Small intestine (tissue), 7 donors: Measurements from ENCODE around the gene KSR2. TPM values are rescaled to one million over a fixed set of nuclear protein-coding genes. Genes with fewer than 3 reads are reported as not detected.

Experiments
- DNase-seq, 2 donors: peaks; one replicate each; pipeline versions ENCODE4 v3.0.0 to v3.0.0-alpha.2; 2013
- FAIRE-seq: peaks from 2 replicates; lab custom pipeline; 2012; peaks lifted over from hg19 to GRCh38; lab: Jason Lieb, UNC
- H3K27ac ChIP-seq, 3 donors: one replicate each; pipeline ENCODE4 v1.5.1; 2013; ENCODE audit warnings: low read length in 2 of 3, mild to moderate bottlenecking in 2 of 3, control low read depth in 1 of 3, inconsistent platforms in 1 of 3, low read depth in 1 of 3, moderate library complexity in 1 of 3
- H3K27me3 ChIP-seq, 3 donors: one replicate each; pipeline ENCODE4 v1.6.1; 2013; ENCODE audit warnings: low read length in 3 of 3, inconsistent platforms in 1 of 3; ENCODE audit not compliant: control insufficient read depth in 3 of 3, insufficient read depth in 3 of 3
- H3K36me3 ChIP-seq, 3 donors: one replicate each; pipeline ENCODE4 v1.6.1; 2013; ENCODE audit warnings: low read length in 3 of 3, inconsistent platforms in 1 of 3, low read depth in 1 of 3, mild to moderate bottlenecking in 1 of 3, moderate library complexity in 1 of 3; ENCODE audit not compliant: control insufficient read depth in 3 of 3, insufficient read depth in 2 of 3
- H3K4me1 ChIP-seq, 3 donors: one replicate each; pipeline ENCODE4 v1.6.1; 2013; ENCODE audit warnings: low read length in 2 of 3, inconsistent platforms in 1 of 3, low read depth in 1 of 3, mild to moderate bottlenecking in 1 of 3, moderate library complexity in 1 of 3; ENCODE audit not compliant: control insufficient read depth in 3 of 3, insufficient read depth in 2 of 3
- H3K4me3 ChIP-seq, 3 donors: one replicate each; pipeline ENCODE4 v1.5.1; 2013; ENCODE audit warnings: low read length in 3 of 3, control low read depth in 1 of 3, inconsistent platforms in 1 of 3, low read depth in 1 of 3, mild to moderate bottlenecking in 1 of 3, moderate library complexity in 1 of 3
- H3K9me3 ChIP-seq, 2 donors: one replicate each; pipeline ENCODE4 v1.6.1; 2013; ENCODE audit warnings: low read depth in 1 of 2, low read length in 1 of 2; ENCODE audit not compliant: control insufficient read depth in 2 of 2, insufficient read depth in 1 of 2
- WGBS, 3 donors: extraction: QIAGEN DNeasy Blood & Tissue Kit; methylation state at CpG; one replicate each; pipeline ENCODE4 v1.1.7; 2013; 5-methylcytosine and 5-hydroxymethylcytosine counted together
- polyA plus RNA-seq, 4 donors: library from polyadenylated mRNA; stranded (reverse) in 3 of 4; unstranded in 1 of 4; fragments of 200-250 nt in 3 of 4; fragments of 120-200 nt in 1 of 4; gene quantifications; one replicate each; pipeline versions ENCODE4 v1.2.1 to v1.2.3, GENCODE V29; 2013
- donor health status: healthy with polysubstance abuse.
- donor health status: control.
- donor health status: control.
- donor health status: Bipolar disorder and iron deficiency.
- donor health status: healthy.

KSR2 gene
- polyA plus RNA-seq, 4 donors = 0.16 to 0.33 TPM; not detected in 2

DNA sequence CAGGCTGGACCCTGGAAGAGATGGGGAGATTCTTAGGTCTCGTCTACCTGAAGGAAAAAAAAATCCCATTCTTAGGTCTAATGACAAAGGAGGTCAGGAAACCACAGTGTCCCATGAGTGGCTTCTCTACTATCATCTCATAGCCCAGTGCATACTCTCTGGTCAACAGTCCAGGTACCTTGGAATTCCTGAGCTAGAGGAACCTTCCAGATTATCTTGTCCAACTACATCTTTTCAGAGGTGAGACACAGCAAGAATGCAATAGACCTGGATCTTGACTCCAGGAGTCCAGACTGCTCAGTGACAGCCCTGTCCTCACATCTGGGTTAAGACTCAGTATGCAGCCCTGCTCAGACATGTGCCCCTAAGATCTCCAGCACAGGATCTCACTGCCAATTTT, 429.9 kb downstream of the KSR2 start:
- H3K36me3 ChIP-seq = no peaks in the 10 kb centered on the region
- H3K4me1 ChIP-seq = no peaks in the 10 kb centered on the region
- FAIRE-seq = no peak
- H3K27ac ChIP-seq = no peak overlapping the region
- H3K4me3 ChIP-seq = no peak overlapping the region
- DNase-seq = no peak
- no peaks in the 10 kb centered on the region for H3K27me3 ChIP-seq
- 65 to 75% (median 74%) methylated on average over 1 of the region's 1 CpG for WGBS, 3 donors
- no peaks in the 10 kb centered on the region for H3K9me3 ChIP-seq

DNA sequence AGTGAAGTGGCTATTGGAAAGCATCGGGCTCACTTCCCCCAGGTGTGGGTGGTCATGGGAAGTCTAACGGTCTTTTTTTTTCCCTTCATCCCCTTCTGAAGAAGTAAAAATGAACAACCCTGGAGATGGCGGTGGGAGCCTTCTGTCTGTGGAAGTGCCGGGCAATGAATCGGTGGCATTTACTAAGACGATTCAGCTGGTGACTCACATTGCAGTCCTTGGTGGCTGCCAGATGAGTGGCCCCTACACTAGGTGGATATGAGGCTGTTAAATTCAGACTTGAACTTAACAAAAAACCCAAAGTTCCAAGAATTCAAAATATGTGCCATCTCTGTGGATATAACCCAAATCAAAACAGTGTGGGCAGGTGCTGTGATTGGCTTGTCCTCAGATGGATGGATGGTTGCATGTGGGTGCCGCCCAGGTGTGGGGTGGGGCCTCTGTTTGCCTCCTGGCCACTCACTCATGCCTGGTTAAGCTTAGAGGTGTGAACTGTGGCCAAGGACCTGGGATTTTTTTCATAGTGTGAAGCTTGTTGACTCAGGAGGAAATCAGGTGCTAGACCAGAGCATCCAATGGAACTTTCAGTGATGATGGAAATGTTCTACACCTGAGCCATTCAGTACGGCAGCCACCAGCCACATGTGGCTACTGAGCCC, 430.6 kb downstream of the KSR2 start:
- Histone ChIP-seq H3K27ac (no peak overlapping the region), H3K4me1 (no peaks in the 10 kb centered on the region), H3K36me3 (no peaks in the 10 kb centered on the region), H3K27me3 (no peaks in the 10 kb centered on the region), H3K4me3 (no peak overlapping the region), H3K9me3 (no peaks in the 10 kb centered on the region)
- 86 to 90% (median 87%) methylated on average over 8 of the region's 8 CpGs for WGBS, 3 donors
- FAIRE-seq = no peak
- DNase-seq = no peak

DNA sequence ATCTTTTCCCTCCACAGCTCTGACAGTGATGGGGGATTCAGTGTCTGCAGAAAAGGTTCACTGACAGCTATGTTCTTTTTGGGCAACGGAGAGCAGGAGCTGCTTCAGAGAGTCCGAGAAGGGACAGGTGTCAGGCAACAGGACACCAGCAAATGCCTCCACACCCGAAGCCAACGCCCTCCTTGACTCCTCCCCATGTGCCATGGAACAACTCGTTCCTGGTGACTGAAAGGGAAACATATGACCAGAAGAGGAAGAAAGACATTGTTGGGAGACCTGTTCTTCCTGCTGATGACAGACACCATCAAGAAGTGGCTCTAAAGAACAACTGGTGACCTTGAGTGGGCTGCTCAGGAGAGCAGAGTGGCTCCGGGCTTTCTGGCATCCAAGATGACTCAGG, 435.1 kb downstream of the KSR2 start:
- Histone ChIP-seq H3K27ac (no peak overlapping the region), H3K9me3 (no peaks in the 10 kb centered on the region), H3K27me3 (no peaks in the 10 kb centered on the region), H3K36me3 (no peaks in the 10 kb centered on the region), H3K4me1 (no peaks in the 10 kb centered on the region), H3K4me3 (no peak overlapping the region)
- WGBS, 3 donors = 34 to 58% (median 39%) methylated on average over 6 of the region's 6 CpGs
- DNase-seq (peak; percentile 11 to 46), FAIRE-seq (no peak)

DNA sequence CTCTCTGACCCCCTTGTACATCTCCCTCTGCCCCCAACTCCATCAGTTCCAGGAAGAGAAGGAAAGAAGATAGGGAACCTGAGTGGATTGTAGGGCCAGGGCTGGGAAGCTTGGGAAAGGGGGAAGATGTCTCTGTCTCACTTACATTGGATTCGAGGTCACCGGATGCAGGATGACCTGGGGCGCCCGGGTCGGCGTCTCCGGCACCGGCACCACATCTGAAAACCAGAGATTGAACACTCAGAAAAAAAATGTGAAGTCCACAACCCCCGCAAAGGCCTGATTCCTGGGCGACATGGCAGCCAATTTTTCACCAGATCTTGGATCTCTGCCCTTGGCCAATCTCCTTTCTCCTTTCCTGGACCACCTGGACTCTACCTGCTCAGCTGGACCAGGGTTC, 438.0 kb downstream of the KSR2 start:
- no peak for FAIRE-seq
- DNase-seq = no peak
- Histone ChIP-seq H3K4me1 (no peaks in the 10 kb centered on the region), H3K36me3 (no peaks in the 10 kb centered on the region), H3K4me3 (no peak overlapping the region), H3K27ac (no peak overlapping the region), H3K27me3 (no peaks in the 10 kb centered on the region), H3K9me3 (no peaks in the 10 kb centered on the region)
- 86 to 95% (median 90%) methylated on average over 10 of the region's 10 CpGs for WGBS, 3 donors

DNA sequence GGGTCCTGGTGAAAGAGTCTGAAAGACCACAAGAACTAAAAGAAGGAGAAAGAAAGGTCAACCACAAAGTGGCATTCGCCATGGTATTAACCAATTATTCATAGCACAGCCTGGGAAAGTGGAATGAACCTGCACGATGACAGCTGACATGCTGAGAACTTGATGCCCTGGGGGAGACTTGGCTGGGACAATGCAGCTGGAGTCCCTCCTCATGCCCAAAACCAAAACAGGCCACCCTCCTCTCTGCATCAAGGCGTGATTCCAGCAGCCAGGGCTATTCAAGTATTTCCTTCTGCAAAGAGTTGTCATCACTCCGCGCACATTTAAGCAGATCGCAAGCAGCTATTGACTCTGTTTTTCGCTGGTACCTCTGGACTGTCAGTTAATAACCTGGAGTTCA, 440.3 kb downstream of the KSR2 start:
- FAIRE-seq = no peak
- 91% methylated on average over 7 of the region's 7 CpGs for WGBS, 3 donors

DNA sequence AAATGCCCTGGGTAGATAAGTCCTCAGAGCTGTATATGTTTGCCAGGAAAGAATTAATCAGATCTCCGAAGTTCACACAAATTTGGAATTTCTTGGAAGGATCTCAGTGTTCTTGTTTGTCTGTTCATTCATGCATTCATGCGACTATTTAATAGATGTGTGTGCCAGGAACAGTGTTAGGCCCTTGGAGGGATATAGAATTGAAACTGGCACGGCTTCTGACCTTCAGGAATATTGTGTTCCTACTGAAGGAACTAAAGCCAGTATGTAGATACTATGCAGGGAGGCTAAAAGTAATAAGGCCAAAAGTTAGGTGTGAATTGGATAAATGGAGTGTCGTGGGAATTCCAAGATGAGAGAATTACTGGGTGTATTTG, 441.3 kb downstream of the KSR2 start:
- FAIRE-seq = no peak
- Histone ChIP-seq H3K27ac (no peak overlapping the region), H3K4me1 (no peaks in the 10 kb centered on the region), H3K4me3 (no peak overlapping the region), H3K36me3 (no peaks in the 10 kb centered on the region), H3K9me3 (no peaks in the 10 kb centered on the region), H3K27me3 (no peaks in the 10 kb centered on the region)
- no peak for DNase-seq
- WGBS, 3 donors = 52 to 64% (median 55%) methylated on average over 4 of the region's 4 CpGs

More for the DNA sequence above, 440.3 kb downstream of the KSR2 start:
- H3K27ac ChIP-seq = no peak overlapping the region
- H3K27me3 ChIP-seq = no peaks in the 10 kb centered on the region
- H3K4me1 ChIP-seq = no peaks in the 10 kb centered on the region
- DNase-seq = no peak
- no peaks in the 10 kb centered on the region for H3K9me3 ChIP-seq
- no peak overlapping the region for H3K4me3 ChIP-seq
- H3K36me3 ChIP-seq = no peaks in the 10 kb centered on the region

DNA sequence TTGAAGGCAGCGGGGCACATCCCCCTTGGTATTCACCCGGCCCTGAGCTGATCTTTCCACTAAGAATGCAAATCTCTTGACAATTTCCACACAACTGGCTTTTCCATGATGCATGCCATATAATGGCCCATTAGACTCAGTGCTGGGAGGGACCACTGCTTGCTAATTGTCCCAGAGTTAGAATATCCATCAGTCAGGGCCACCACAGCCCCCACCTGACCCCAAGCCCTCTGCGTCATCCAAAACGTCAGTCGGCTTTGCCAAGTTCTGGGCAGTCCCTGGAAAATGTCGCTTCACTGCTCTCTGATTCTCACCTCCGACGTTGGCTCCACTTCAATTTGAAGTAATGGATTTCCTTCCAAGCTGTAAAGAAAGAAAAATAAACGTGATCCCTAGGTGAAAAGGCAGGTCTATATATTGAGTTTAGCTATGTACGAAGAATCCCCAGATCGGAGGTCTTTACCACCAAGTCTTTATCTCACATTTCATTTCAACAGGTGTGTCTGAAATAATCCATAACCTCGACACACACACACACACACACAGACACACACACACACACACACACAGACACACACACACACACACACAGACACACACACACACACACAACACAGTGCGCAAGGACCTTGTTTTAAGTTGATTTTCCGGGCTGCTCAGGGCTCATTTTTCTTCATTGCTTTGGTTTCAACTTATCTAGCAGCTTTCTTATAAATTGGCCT, 441.9 kb downstream of the KSR2 start:
- no peaks in the 10 kb centered on the region for H3K27me3 ChIP-seq
- no peaks in the 10 kb centered on the region for H3K9me3 ChIP-seq
- no peak overlapping the region for H3K4me3 ChIP-seq
- H3K36me3 ChIP-seq = no peaks in the 10 kb centered on the region
- H3K27ac ChIP-seq = no peak overlapping the region
- 67 to 75% (median 74%) methylated on average over 14 of the region's 14 CpGs for WGBS, 3 donors
- FAIRE-seq = no peak
- H3K4me1 ChIP-seq = no peaks in the 10 kb centered on the region
- DNase-seq = no peak

DNA sequence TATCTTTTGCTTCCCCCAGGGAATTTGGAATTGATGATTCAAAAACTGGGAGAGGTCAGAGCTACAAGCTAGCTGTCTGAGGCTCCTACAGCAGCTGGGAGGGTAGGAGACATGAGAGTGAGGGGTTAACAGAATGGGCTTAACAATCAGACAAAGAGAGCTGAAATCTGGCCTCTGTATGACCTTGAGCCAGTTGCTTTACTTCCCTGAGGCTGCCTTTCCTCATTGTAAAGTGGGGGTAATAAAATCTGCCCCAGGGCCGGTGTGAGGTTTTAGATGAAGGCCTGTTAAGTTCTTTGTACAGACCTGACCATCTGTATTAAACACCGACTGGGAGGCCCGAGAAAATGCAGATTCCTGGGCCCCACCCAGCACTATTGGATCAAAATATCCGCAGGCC, 443.0 kb downstream of the KSR2 start:
- Histone ChIP-seq H3K27me3 (no peaks in the 10 kb centered on the region), H3K4me1 (no peaks in the 10 kb centered on the region), H3K4me3 (no peak overlapping the region), H3K36me3 (no peaks in the 10 kb centered on the region), H3K9me3 (no peaks in the 10 kb centered on the region), H3K27ac (no peak overlapping the region)
- DNase-seq = peak in 1 of 2 donors; percentile 3
- 33 to 50% (median 39%) methylated on average over 4 of the region's 4 CpGs for WGBS, 3 donors
- FAIRE-seq = no peak
